ENCODE data around the gene USH2A.

- TF ChIP-seq, protein P1, sequence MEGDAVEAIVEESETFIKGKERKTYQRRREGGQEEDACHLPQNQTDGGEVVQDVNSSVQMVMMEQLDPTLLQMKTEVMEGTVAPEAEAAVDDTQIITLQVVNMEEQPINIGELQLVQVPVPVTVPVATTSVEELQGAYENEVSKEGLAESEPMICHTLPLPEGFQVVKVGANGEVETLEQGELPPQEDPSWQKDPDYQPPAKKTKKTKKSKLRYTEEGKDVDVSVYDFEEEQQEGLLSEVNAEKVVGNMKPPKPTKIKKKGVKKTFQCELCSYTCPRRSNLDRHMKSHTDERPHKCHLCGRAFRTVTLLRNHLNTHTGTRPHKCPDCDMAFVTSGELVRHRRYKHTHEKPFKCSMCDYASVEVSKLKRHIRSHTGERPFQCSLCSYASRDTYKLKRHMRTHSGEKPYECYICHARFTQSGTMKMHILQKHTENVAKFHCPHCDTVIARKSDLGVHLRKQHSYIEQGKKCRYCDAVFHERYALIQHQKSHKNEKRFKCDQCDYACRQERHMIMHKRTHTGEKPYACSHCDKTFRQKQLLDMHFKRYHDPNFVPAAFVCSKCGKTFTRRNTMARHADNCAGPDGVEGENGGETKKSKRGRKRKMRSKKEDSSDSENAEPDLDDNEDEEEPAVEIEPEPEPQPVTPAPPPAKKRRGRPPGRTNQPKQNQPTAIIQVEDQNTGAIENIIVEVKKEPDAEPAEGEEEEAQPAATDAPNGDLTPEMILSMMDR (IDR thresholded peaks at IDR 0.05) = no peak
- no peak for TF ChIP-seq POLR2A (IDR thresholded peaks at IDR 0.05)
Observed at GRCh38 chr1:215895893-215896292, 527.4 kb downstream of the USH2A start.

Data from breast epithelium (tissue), 3 donors.